COLO829 (cell line): ENCODE measurements around the gene DMXL2.
"Not testable (repeated sequence)": the region's sequence is repeated elsewhere in the genome, so short reads cannot be mapped to it uniquely, and the experiment has no call there.

ENCODE experiments used
- DNase-seq: peaks from one replicate; pipeline ENCODE4 v3.0.0; 2012; ENCODE audit warnings: low spot score

The DMXL2 gene

GRCh38 chr15:51575775-51576174 lies 46.8 kb downstream of the DMXL2 start:
- DNase-seq, result no peak

DNA sequence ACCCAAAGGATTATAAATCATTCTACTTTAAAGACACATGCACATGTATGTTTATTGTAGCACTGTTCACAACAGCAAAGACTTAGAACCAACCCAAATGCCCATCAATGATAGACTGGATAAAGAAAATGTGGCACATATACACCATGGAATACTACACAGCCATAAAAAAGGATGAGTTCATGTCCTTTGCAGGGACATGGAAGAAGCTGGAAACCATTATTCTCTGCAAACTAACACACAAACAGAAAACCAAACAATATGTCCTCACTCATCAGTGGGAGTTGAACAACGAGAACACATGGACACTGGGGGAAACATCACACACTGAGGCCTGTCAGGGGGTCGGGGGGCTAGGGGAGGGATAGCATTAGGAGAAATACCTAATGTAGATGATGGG lies 49.2 kb downstream of the DMXL2 start:
- not testable (repeated sequence) for DNase-seq

GRCh38 chr15:51568939-51569784 lies 53.4 kb downstream of the DMXL2 start:
- DNase-seq, result not testable (repeated sequence)

GRCh38 chr15:51561271-51561670 lies 61.3 kb downstream of the DMXL2 start:
- DNase-seq, result no peak

GRCh38 chr15:51558876-51559275 lies 63.7 kb downstream of the DMXL2 start:
- DNase-seq, result no peak

- no peak for DNase-seq
Measured at GRCh38 chr15:51558411-51558810, 64.2 kb downstream of the DMXL2 start.

- DNase-seq, result no peak
Measured at GRCh38 chr15:51550841-51551240, 71.7 kb downstream of the DMXL2 start.

DNA sequence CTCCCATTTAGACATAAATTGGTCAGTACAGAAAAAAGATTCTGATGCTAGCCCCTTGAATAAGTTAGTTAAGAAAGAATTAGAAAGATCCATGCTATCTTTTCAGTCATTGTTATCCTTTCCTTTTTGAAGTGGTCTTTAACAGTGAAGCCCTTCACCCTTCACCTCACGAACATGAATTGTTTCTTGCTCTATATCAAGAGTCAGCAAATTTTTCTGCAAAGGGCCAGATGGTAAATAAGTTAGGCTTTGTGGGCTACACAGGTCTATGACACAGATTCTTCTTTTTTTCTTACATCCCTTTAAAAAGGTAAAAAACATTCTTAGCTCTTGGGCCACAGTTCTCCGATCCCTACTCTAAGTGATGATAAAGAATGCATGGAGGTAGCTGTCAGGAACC lies 74.9 kb downstream of the DMXL2 start:
- no peak for DNase-seq

DNA sequence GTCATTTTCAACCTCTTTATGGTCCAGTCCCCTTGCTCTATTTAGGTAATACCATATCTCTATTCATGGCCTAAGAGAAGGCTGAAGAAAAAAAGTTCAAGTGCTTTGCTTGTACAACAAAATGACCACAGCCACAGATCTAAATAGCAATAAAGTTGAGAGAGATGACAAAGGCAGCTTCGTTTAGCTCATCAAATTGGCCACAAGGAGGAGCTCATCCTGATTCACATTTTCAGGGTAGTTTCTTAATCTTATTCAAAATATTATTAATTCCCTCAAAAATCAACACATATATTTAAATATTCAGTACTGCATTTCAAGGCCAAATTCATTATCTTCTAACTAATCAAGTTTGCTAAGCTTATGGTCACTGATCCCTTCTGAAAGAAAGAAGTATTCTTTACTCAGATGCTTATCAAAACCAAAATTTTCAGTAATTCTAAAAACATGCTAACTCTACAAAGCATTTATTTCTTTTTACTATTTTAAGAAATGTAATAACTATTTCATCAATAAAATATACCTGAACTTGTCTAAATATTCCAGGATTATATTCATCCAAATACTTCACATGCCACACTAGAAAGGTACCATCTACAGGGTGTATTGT lies 85.5 kb downstream of the DMXL2 start:
- peak; percentile 13 for DNase-seq

DNA sequence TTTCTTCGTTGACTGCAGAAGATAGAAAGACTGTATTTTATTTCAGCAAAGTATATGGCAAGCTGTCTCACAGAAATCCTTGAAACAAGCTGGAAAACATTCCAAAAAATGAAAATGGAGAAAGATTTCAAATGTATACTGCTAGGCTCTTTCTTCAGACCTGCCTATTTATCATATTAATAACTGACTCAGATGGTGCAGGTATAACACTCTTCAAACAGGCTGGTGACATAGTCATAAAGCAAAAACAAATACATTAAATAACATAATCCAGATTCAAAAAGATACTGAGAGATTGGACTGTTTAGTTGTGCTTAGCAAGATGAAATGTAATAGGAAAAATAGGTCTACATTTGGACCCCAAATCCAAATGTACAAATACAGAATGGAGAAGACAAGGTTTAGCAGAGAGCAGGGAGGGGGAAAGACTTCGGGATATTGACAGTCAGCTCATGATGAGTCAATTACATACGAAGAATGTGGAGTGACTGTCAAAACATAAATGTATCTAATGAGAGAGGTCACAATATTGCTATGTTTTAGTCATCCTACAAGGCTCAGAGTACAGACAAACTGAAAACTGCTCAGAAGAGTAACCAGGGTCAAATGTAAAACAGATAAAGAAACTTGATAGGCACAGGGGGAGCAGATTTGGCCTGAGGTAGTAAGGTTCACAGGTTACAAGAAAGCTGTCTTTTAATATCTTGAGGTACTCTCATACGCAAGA lies 88.7 kb downstream of the DMXL2 start:
- DNase-seq, result no peak

GRCh38 chr15:51526955-51527354 lies 95.6 kb downstream of the DMXL2 start:
- no peak for DNase-seq

DNA sequence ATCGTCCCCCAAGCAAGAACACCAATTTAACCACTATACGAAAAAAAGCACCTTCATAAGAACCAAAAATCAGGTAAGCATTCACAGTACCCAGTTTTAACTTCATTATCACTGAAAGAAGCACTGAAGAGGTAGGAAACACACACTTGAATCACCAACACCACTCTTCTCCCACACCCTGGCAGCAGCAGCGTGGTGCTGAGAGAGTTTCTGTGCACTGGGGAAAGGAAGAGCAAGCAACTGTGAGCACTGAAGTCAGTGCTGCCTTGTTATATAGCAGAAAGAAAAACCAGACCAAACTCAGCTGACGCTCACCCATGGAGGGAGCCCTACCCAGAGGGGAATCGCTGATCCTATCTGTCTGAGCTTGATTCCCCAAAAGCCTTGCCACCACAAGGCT lies 98.2 kb downstream of the DMXL2 start:
- no peak for DNase-seq

DNA sequence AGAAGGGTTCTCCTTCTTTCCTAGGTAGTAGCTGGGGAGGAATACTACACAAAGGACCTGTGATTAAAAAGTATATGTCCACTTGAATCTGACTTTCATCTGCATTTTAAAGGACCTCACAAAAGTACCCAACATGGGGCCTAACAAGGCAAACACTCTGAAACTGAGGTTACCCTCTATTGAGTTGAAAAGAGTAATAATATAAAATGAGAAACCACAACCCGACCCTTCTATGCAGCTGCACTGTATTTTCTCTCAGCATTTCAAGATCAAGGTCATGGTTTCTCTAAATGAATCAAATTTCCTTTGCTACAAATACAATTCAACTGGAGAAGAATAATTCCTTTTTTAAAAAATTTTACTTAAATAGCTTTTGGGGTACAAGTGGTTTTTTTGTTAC lies 106.3 kb downstream of the DMXL2 start:
- no peak for DNase-seq

DNA sequence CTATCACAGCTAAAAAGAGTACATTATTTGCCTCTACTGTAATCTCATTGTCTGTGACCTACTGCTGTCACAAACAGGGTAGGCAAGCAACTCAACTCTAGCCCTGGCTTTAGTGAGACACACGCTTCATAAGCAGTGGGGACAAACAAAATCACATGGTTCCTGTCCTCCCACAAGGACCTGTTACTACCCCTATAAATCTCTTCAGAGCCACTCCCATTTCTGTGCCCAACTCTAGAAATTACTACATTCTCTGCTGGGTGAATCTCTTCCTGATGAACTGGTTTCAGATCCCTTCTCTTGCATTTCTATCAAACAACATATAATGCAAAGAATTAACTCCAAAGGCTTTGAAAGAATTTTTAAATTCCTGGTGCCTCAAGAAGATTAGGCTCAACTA lies 117.3 kb downstream of the DMXL2 start:
- DNase-seq, result no peak

DNA sequence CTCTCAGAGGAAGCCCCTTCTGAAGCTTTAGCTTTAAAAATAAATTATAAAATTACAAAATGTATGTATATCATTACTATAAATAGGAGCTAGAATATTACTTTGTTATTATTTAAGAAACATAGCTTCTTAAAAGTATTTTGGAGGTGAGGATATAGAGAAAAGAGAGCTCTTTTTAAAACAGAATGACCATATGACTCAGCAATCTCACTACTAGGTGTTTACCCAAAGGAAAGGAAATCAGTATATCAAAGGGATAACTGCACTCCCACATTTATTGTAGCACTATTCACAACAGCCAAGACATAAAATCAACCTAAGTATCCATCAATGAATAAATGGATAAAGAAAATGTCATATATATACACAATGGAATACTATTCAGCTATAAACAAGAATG lies 119.6 kb downstream of the DMXL2 start:
- no peak for DNase-seq

GRCh38 chr15:51499379-51499976 lies 123.1 kb downstream of the DMXL2 start:
- peak; percentile 13 for DNase-seq

- no peak for DNase-seq
Measured at GRCh38 chr15:51497806-51498205, 124.8 kb downstream of the DMXL2 start.

- no peak for DNase-seq
Measured at GRCh38 chr15:51496246-51496645, 126.3 kb downstream of the DMXL2 start.

DNA sequence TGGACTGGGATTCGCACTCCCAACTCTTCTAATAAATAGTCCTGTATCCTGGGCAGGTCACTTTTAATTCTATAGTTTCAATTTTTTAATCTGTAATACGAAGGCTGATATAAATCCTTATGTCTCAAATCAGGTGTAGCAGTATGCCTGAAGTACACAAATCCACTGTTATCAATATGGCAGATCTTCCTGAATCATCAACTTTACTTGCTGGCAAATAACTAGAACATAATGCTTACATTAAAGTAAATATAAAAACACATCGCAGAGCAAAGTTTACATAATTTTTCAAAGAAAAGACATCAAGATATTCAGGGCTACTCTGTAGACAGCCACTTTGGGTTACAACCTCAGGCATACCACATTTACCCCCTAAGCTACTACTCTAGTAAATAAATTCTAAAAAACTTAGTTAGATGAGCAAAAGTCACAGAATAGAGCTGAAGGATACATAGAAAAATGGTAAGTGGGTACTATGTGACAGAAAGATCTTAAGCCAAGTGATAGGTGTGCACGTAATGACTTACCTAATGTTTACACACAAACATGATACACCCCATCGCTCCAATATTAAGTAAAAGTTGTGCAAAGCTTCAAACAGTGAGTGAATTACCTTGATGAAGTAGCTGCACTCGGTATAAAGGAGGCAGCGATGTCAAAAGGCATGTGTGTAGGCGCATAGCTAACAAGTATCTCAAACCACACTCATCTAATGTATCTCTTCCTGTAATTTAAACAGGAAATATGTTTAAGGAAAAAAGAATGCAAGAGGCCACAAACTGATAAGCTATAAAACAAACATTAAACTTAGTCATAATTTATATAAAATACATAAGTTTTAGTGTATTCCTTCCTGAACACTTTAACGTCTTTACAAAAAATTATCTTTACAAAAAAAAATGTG lies 127.9 kb downstream of the DMXL2 start:
- DNase-seq, result no peak

DNA sequence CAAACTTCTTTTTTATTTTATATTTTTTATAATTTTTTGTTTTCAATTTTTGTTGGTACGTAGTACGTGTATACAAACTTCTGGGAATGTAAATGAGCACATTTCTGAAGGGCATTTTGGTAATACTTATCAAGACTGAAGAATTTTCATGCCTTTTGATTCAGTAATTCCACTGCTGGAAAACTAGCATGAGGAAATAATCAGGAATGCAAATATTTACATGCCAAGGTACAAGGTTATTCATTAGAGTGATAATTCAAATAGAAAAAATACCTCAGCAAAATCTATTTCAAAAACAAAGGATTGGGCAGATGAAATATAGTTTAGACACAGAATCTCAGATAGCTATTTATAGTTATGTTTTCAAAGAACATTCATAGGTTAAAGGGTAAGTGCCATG lies 128.7 kb downstream of the DMXL2 start:
- no peak for DNase-seq

- DNase-seq, result no peak
Measured at GRCh38 chr15:51492528-51492927, 130.0 kb downstream of the DMXL2 start.

- DNase-seq, result no peak
Measured at GRCh38 chr15:51491941-51492340, 130.6 kb downstream of the DMXL2 start.
